Fibroblast of skin of back (primary cell): Measurements from ENCODE around the gene SH2D7.
"Not testable (repeated sequence)": the region's sequence is repeated elsewhere in the genome, so short reads cannot be mapped to it uniquely, and the experiment has no call there.

ENCODE experiments used
- DNase-seq: peaks from one replicate; pipeline ENCODE4 v3.0.0-alpha.2; 2013

The SH2D7 gene

DNA sequence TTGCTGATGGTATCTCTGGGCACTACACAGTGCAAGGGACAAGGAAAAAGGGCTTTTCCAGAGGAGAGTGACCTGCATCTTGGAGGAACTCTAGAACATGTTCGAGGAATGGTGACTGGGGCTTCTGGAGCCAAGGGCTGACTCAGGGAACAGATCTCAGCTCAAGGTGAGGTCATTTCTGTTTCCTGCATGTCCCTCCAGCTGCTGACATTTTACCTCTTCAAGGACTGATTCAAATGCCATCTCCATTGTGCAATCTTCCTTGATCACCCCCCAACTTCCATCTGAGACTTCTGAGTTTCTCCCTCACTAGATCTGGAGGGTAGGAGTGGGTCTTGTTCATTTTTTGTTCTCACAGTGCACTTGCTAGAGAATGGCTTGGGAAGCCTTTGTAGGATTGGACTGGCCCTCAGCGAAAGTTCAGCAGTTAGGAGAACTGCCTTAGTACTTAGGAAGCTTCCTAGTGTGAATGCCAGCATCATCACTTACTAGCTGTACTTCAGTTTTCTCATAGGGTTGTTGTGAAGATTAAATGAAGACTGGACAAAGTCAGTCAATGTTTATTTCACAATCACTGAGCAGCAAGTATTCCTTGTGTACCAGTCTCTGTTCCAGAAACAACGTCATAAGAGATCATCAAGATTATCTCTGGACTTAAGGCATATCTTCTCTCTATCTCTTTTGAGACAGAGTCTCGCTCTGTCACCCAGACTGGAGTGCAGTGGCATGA is 54.2 kb downstream of the SH2D7 start:
- no peak for DNase-seq

DNA sequence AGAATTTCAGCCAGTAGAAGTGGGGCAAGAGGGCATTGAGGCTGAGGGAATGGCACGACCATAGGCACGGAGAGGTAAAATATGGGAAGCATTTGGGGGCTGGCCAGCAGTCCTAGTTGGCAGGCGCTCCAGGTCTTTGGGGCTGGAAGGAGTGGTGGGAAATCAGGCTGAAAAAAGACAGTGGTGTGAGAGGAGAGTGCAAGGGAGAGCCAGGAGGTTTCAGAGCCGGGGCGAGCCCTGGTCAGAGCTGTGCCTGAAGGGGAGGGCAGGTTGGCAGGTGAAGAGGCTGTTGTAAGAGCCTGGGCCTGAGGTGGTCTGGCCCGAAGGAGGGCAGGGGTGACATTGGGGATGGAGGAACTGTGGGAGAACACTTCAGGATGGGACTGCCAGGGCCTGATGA is 55.2 kb downstream of the SH2D7 start:
- DNase-seq: no peak

DNA sequence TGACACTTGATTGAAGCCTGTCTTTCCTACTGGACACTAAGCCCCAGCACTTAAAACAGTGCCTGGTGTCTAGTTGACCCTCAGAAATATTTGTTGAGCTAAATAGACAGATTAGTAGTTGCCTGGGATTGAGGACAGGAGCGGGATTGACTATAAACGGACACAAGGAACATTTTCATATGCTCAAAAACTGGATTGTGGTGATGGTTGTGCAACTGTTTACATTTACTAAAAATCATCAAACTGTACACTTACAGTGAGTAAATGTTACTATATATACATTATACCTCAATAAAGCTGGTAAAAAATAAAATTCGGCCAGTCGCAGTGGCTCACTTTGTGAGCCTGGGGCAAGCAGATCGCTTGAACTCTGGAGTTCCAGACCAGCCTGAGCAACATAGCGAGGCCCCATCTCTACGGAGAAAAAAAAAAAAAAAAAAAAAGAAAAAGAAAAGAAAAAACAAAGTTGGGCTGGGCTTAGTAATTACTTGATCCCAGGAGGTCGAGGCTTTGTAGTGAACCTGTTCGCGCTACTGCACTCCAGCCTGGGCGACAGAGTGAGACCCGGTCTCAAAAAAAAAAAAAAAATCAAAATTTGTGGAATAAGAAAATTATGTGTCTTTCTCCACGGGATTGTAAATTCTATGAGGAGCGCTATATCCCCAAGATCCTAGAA is 56.2 kb downstream of the SH2D7 start:
- no peak for DNase-seq

DNA sequence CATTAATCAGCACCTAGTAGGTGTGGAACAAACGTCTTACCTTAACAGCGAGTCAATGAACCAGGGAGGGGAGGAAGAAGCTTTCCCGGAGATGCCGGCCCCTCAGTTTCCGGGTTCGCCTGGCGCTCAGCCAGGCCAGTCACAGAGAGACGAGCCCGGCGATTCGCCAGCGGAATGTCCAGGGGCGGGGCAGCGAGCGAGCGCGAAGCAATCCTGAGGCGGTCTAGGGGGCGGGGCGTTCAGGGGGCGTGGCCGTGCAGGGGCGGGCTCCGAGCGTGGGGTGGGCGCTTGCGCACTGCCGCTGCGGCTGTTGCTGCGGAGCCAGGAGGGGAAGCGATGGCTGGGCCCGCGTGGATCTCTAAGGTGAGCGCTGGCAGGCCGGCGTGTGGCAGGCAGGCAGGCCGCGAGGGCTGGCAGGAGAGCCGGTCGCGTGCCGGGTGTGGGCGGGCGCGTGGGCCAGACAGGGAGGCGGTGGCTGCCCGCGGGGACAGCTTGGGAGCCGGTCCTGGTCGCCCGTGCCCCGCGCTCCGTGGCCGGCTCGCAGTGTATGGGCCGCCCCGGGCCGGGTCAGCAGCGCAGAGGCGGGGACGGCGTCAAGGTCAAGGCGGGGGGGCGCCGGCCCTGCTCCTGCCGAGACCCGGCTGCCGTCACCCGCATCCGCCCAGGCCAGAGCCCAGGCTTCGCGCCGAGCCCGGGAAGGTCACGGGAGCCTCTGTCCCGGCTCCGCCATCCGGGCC is 56.9 kb downstream of the SH2D7 start, which contains the start of gene IDH3A:
Gene IDH3A, plus strand, starts transcription at position 295 of the 737 bp plus-strand sequence. Its CDS starts 42 bp downstream, at position 337.
- peak; percentile 95 for DNase-seq

DNA sequence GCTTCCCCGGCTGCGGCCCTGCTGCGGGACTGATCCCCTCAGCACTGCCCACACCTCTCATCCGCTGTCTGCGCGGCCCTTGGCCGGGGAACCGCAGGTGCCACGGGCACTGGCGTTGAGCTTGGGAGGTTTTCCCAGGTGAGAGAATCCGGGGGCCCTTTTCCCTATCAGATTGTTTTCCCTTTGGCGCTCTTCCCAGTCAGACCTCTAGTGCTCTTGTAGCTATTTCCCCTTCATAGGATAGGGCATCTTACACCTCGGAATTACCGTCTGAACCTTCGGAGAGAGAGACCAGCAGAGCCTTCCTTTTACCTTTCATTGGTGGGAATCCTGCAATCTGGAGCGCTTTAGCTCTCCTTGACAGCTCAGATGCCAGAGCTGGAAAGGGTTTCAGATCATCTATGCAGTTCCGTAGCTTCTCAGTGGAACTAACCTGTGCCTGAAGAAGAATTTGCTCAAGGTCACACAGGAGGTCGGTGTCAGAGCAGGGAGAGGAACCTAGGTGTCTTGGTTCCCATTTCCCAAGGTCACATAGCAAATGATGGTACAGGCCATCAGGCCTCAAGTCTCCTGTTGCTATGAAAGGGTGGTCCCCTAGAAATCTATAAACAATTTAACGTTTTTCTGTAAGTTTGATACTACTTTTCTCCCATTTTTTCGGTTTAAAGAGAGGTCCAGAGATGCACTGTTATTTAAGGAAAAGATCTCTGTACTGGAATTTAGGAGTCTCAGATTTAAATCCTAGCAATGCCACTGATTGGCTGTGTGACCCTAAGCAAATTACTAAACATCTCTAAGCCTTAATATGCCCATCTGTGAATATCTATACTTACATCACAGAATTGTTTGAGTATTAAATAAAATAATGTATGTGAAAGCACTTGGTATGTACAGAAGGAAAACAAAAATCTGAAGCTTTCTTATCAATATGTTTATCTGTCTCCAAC is 57.7 kb downstream of the SH2D7 start:
- DNase-seq: peak; percentile 18

DNA sequence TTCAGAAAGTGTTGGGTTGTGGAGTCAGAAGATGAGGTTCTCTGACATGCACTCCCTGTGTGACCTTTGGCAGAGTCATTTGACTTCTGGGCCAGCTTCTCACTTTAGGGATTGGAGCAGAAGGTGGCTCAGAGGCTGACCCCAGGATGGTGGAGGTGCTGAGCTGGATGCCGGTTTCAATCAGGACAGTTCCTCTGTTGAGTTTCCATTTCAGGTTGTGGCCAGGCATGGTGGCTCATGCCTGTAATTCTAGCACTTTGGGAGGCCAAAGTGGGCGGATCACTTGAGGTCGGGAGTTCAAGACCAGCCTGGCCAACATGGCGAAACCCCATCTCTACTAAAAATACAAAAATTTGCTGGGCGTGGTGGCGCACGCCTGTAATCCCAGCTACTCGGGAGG is 58.7 kb downstream of the SH2D7 start:
- not testable (repeated sequence) for DNase-seq
